K562 (cell line): ENCODE results near the gene RAI1. TPM values are rescaled to one million over a fixed set of nuclear protein-coding genes. Genes with fewer than 3 reads are reported as not detected.
A peak's percentile ranks its signal among the peaks of the same experiment; 100 is the strongest.

Source experiments
- ATAC-seq: fragments of 200-7000 bp; cut with Tn5 transposase; 3 replicates; pipeline ENCODE4 v1.9.1; 2020; ENCODE audit warnings: moderate library complexity
- BruUV-seq: library from RNA; stranded (reverse); fragments of 400-500 nt; replicated peaks from 2 replicates; lab custom pipeline; 2021; lab: Mats Ljungman, UMichigan
- CTCF ChIA-PET: fragments of 300-600 bp; formaldehyde crosslinking; extraction: SDS; loops from one replicate; lab custom pipeline; 2021; ENCODE audit warnings: low intra/inter-chr PET ratio; lab: Yijun Ruan, JAX
- POLR2A ChIA-PET: fragments of 300-600, 350-650 bp; sonication (Branson Sonifier 250); formaldehyde crosslinking; extraction: SDS; loops from one replicate; lab custom pipeline; 2021; ENCODE audit warnings: antibody characterized with exemption, inconsistent platforms; lab: Yijun Ruan, JAX
- DNase-seq, 4 experiments: peaks; one replicate each; pipeline versions ENCODE4 v3.0.0 to v3.0.0-alpha.2; 2011 to 2018; ENCODE audit warnings: low spot score in 3 of 4, mixed read lengths in 3 of 4; ENCODE audit errors: extremely low read depth in 1 of 4
- FAIRE-seq: peaks from 2 replicates; lab custom pipeline; 2011; peaks lifted over from hg19 to GRCh38; lab: Jason Lieb, UNC
- H2AFZ ChIP-seq: 2 replicates; pipeline ENCODE4 v1.6.0; 2011; ENCODE audit warnings: low read depth, low read length, control low read depth, inconsistent platforms
- H3K27ac ChIP-seq: fragments of 200-600 bp; 3 replicates; pipeline ENCODE4 v1.8.0; 2011; ENCODE audit warnings: low read depth, mild to moderate bottlenecking, control low read depth, inconsistent platforms, low read length, moderate library complexity, mixed read lengths; ENCODE audit errors: extremely low read depth
- H3K27me3 ChIP-seq, 2 experiments: fragments of 300-600 bp in 1 of 2; 2 replicates in 1 of 2; 3 replicates in 1 of 2; pipeline versions ENCODE4 v1.6.0 to v1.8.0; 2011; ENCODE audit warnings: inconsistent platforms in 2 of 2, low read length in 2 of 2, mild to moderate bottlenecking in 1 of 2, mixed read lengths in 1 of 2, moderate library complexity in 1 of 2; ENCODE audit not compliant: control insufficient read depth in 2 of 2, insufficient read depth in 2 of 2
- H3K36me3 ChIP-seq: fragments of 300-600 bp; 3 replicates; pipeline ENCODE4 v1.8.0; 2011; ENCODE audit warnings: mild to moderate bottlenecking, low read length, inconsistent platforms; ENCODE audit not compliant: control insufficient read depth, insufficient read depth
- H3K4me1 ChIP-seq, 2 experiments: fragments of 200-600 bp in 1 of 2; replicated peaks in 1 of 2; 2 replicates in 1 of 2; 3 replicates in 1 of 2; pipeline versions ENCODE4 v1.5.1 to v1.8.0; 2011; ENCODE audit warnings: inconsistent platforms in 2 of 2, low read length in 2 of 2, mild to moderate bottlenecking in 1 of 2, mixed read lengths in 1 of 2, moderate library complexity in 1 of 2; ENCODE audit not compliant: control insufficient read depth in 2 of 2, insufficient read depth in 2 of 2
- H3K4me2 ChIP-seq: 2 replicates; pipeline ENCODE4 v1.6.1; 2011; ENCODE audit warnings: low read length, control low read depth, inconsistent platforms, mixed read lengths; ENCODE audit not compliant: insufficient read depth
- H3K4me3 ChIP-seq: fragments of 200-600 bp; sonication (generic), shearing (Covaris generic); 2 replicates; pipeline ENCODE4 v1.5.1; 2016; ENCODE audit warnings: control low read depth, inconsistent platforms
- H3K79me2 ChIP-seq: fragments of 200-600 bp; 3 replicates; pipeline ENCODE4 v1.8.0; 2011; ENCODE audit warnings: low read length, inconsistent platforms; ENCODE audit not compliant: control insufficient read depth, insufficient read depth
- H3K9ac ChIP-seq, 2 experiments: 2 replicates each; pipeline versions ENCODE4 v1.6.0 to v1.6.1; 2011; ENCODE audit warnings: low read depth in 2 of 2, low read length in 2 of 2, control low read depth in 1 of 2, inconsistent platforms in 1 of 2, mild to moderate bottlenecking in 1 of 2, mixed read lengths in 1 of 2; ENCODE audit not compliant: insufficient read depth in 1 of 2
- H3K9me1 ChIP-seq: one replicate; pipeline ENCODE4 v1.6.0; 2011; ENCODE audit warnings: inconsistent platforms, mild to moderate bottlenecking, low read length, moderate library complexity; ENCODE audit not compliant: control insufficient read depth, insufficient read depth
- H3K9me3 ChIP-seq: replicated peaks from 2 replicates; pipeline ENCODE4 v1.5.1; 2011; ENCODE audit warnings: low read depth, low read length, inconsistent platforms; ENCODE audit not compliant: control insufficient read depth, insufficient read depth
- H4K20me1 ChIP-seq: replicated peaks from 2 replicates; pipeline ENCODE4 v1.6.1; 2011; ENCODE audit warnings: low read length, inconsistent platforms, mixed read lengths; ENCODE audit not compliant: control insufficient read depth, insufficient read depth
- BHLHE40 ChIP-seq: IDR thresholded peaks from 2 replicates; pipeline ENCODE4 v1.6.1; 2011; ENCODE audit warnings: low read length, improper control_type of control experiment
- ELK1 ChIP-seq: sonication (generic); formaldehyde crosslinking; IDR thresholded peaks from 2 replicates; pipeline ENCODE4 v1.8.1; 2022; ENCODE audit warnings: missing genetic modification reagents
- GABPB1 ChIP-seq: sonication (generic); formaldehyde crosslinking; IDR thresholded peaks from 2 replicates; pipeline ENCODE4 v1.8.0; 2022; ENCODE audit warnings: mild to moderate bottlenecking, missing genetic modification reagents
- NONO ChIP-seq, 2 experiments: fragments of 200-400 bp in 1 of 2; fragments of 450-650 bp in 1 of 2; formaldehyde crosslinking in 1 of 2; IDR thresholded peaks; 2 replicates each; pipeline ENCODE4 v1.6.1; 2017; ENCODE audit warnings: low read depth in 2 of 2, mild to moderate bottlenecking in 2 of 2, moderate library complexity in 2 of 2, low read length in 1 of 2
- RBM22 ChIP-seq: fragments of 200-400 bp; formaldehyde crosslinking; IDR thresholded peaks from 2 replicates; pipeline ENCODE4 v1.6.1; 2018; ENCODE audit warnings: low read length, low read depth; ENCODE audit not compliant: poor library complexity, severe bottlenecking
- STAG1 ChIP-seq: sonication (generic); formaldehyde crosslinking; IDR thresholded peaks from 2 replicates; pipeline ENCODE4 v1.5.0; 2020; ENCODE audit warnings: missing genetic modification reagents, borderline replicate concordance
- TGIF2 ChIP-seq: sonication (generic); formaldehyde crosslinking; IDR thresholded peaks from 2 replicates; pipeline ENCODE4 v1.8.1; 2022; ENCODE audit warnings: mild to moderate bottlenecking, missing genetic modification reagents, moderate library complexity
- ZBTB12 ChIP-seq: fragments of 250-450 bp; sonication (Bioruptor Pico); IDR thresholded peaks from 2 replicates; pipeline ENCODE4 v1.4.0; 2020
- ZNF395 ChIP-seq: fragments of 200-800 bp; sonication (Bioruptor generic); IDR thresholded peaks from 2 replicates; pipeline ENCODE4 v1.6.1; 2017; ENCODE audit warnings: missing genetic modification characterization, missing compliant biosample characterization
- ZNF518B ChIP-seq: fragments of 250-450 bp; sonication (Bioruptor Pico); IDR thresholded peaks from 2 replicates; pipeline ENCODE4 v1.5.0; 2021; ENCODE audit warnings: mild to moderate bottlenecking, moderate library complexity
- ZNF740 ChIP-seq, 3 experiments: fragments of 200-800 bp in 1 of 3; sonication (Bioruptor generic) in 1 of 3; sonication (generic) in 1 of 3; formaldehyde crosslinking in 1 of 3; IDR thresholded peaks; 2 replicates each; pipeline versions ENCODE4 v1.6.1 to v1.8.0; 2016 to 2022; ENCODE audit warnings: mild to moderate bottlenecking in 2 of 3, missing compliant biosample characterization in 2 of 3, missing genetic modification characterization in 2 of 3, missing genetic modification reagents in 1 of 3
- WGBS: fragments of 100-300 bp; shearing (Covaris generic); methylation state at CpG from one replicate; pipeline ENCODE4 v1.1.6; 2016; ENCODE audit warnings: low coverage, mixed read lengths; ENCODE audit not compliant: insufficient coverage; ENCODE audit errors: missing lambda C conversion rate; 5-methylcytosine and 5-hydroxymethylcytosine counted together
- in situ Hi-C: fragments of 300-500 bp; cut with MboI; formaldehyde crosslinking; loops from 4 replicates; pipeline ENCODE4 v1.15.0; 2018; ENCODE audit warnings: inconsistent platforms, mixed read lengths
- intact Hi-C: fragments of 100-400 bp; cut with micrococcal nuclease; formaldehyde crosslinking; loops from 2 replicates; pipeline ENCODE4 v1.14.2; 2022
- polyA plus RNA-seq, 8 experiments: library from polyadenylated mRNA; depleted of rRNA in 4 of 8; stranded (reverse) in 5 of 8; unstranded in 3 of 8; fragments of >200 nt; fragmentation: Nextera tagmentation in 2 of 8; fragmentation: Illumina TruSeq in 1 of 8; extraction: Ambion mirVana in 2 of 8; extraction: Trizol in 1 of 8; gene quantifications; 2 replicates each; pipeline versions ENCODE4 v1.2.1 to v1.2.3, GENCODE V29; 2011 to 2014; ENCODE audit warnings: inconsistent platforms in 1 of 8, missing spikeins in 1 of 8
- total RNA-seq, 7 experiments: library from RNA; depleted of rRNA in 6 of 7; stranded (reverse); fragments of >200 nt in 6 of 7; fragmentation: Illumina TruSeq in 2 of 7; extraction: Trizol in 2 of 7; gene quantifications; 2 replicates each; pipeline versions ENCODE4 v1.2.1 to v1.2.3, GENCODE V29; 2011 to 2021; ENCODE audit warnings: low replicate concordance in 1 of 7

RAI1 gene
- total and polyA plus RNA-seq, 9 of the 15 experiments (the other 6 are each of a cell fraction or from before 2014, with no cell fraction given) = 0.68 to 19.9 (median 5.5) TPM

GRCh38 chr17:17682293-17682736 lies 1.1 kb downstream of the RAI1 start:
- H4K20me1 ChIP-seq = peaks cover 14% of the 10 kb centered on the region
- peak overlapping the region; percentile 70 for H3K4me3 ChIP-seq
- intact Hi-C loops (loop anchor here (5.0 to 10.0 kb wide), 3 partner anchors 102 to 355 kb away; partner anchors contain the start of genes ATPAF2 and GID4), in situ Hi-C loops (no loop called here)
- peak overlapping the region; percentile 74; the same call in 1 of the 2 replicates for H3K4me2 ChIP-seq
- H3K27ac ChIP-seq = peak overlapping the region; percentile 89
- ATAC-seq (peak; percentile 66), DNase-seq (peak; percentile 55 to 66 (median 60)), FAIRE-seq (no peak)
- H3K27me3 ChIP-seq = no peaks in the 10 kb centered on the region
- no peaks in the 10 kb centered on the region for H3K9me1 ChIP-seq
- peak overlapping the region; percentile 78 to 98 for H3K9ac ChIP-seq
- H3K36me3 ChIP-seq = peaks cover 20% of the 10 kb centered on the region; the same call in 2 of the 3 replicates
- peaks cover 55% of the 10 kb centered on the region for H3K79me2 ChIP-seq
- H2AFZ ChIP-seq = peak overlapping the region; percentile 67; the same call in 1 of the 2 replicates
- POLR2A ChIA-PET = interaction anchor here (0.7 to 2.4 kb wide), 3 partner anchors 10 to 155 kb away, joined by 3 to 20 read pairs (median 4); no protein-coding TSS in a partner anchor
- BruUV-seq = TSS peak; percentile 58
- 0% methylated on average over 2 of the region's 49 CpGs for WGBS
- CTCF ChIA-PET = interaction anchor here (0.7 to 1.1 kb wide), 2 partner anchors 91 to 235 kb away, joined by 3 to 5 read pairs; no protein-coding TSS in a partner anchor
- H3K9me3 ChIP-seq = no peaks in the 10 kb centered on the region
- H3K4me1 ChIP-seq = peaks cover 22 to 47% of the 10 kb centered on the region in 2 experiments
- TF ChIP-seq TGIF2 = no peak
- no peak for TF ChIP-seq ZNF518B (CRISPR knock-in tag)
- peak; percentile 35; the same call in 1 of the 2 replicates for TF ChIP-seq BHLHE40
- peak; percentile 73 for TF ChIP-seq ZBTB12 (CRISPR knock-in tag)
- 0 out of 2 replicates have a peak, but pooled peaks have one; percentile 19 for TF ChIP-seq GABPB1
- TF ChIP-seq NONO (IDR thresholded peaks at IDR 0.05; ENCODE audit: low read depth in 2 of 2, low read length in 1 of 2) = 0 out of 4 replicates have a peak, but pooled peaks of 1 of the 2 experiments have one; percentile 21
- no peak for TF ChIP-seq ZNF395
- no peak for TF ChIP-seq STAG1 (CRISPR knock-in tag)
- TF ChIP-seq ZNF740 (CRISPR knock-in tag; IDR thresholded peaks at IDR 0.05) = peak; percentile 64; the same call in 1 of the 2 replicates
- no peak for TF ChIP-seq ZNF740 (tag; IDR thresholded peaks at IDR 0.05)
- TF ChIP-seq RBM22 = peak; percentile 14
- TF ChIP-seq ELK1 (CRISPR knock-in tag) = no peak
